A204.1 (cell line): ENCODE measurements around the gene ARHGAP26.

Experiments used
- FAIRE-seq: peaks from 2 replicates; lab custom pipeline; 2012; peaks lifted over from hg19 to GRCh38; lab: Jason Lieb, UNC

ARHGAP26 gene

DNA sequence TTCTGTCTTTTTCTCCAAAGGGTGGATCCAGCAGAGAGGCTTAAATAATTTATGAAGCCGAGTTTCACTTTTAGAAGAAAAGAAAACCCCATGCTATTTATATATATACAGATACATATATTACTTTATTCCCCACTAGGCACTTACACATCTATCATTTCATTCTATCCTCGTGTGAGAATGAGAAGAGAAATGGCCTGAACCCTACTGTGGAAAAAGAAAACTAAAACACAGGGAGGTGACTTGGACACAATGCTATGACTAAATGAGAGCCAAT, 438.1 kb downstream of the ARHGAP26 start:
- FAIRE-seq: no peak

DNA sequence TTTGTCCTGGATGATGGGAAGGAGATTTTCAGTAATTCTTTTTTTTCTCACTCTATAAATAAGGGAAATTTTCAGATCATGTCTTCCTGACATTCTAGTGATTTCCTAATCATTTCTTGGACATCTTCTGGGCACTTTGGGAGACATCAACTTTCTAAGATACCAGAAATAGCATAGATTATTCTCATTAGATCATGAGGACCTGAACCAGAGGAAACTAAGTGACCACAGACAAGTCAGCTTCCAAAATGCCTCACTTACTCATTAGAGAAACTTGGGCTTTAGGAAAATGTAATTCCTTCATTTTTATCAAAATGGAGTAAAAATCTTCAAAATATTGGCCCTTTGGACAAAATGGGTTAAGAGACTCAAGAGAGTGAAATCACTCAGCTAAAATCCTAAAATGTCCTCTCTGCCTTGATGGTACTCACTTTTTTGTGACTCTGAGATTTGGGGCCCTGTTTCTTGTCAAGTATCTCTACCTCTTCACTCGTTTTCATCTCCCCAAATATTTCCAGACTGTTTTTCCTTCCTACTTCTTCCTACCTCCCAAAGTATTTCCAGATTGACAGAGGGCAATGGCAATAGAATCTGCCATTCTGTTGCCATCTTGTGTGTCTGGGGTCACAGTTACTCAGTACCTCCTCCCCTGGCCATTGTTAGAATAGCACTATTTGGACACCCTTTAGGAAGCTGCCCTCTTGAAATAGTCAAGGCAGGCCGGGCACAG, 438.8 kb downstream of the ARHGAP26 start:
- no peak for FAIRE-seq

- FAIRE-seq: no peak
Measured at GRCh38 chr5:143209881-143210395, 439.8 kb downstream of the ARHGAP26 start.

GRCh38 chr5:143210576-143210975, 440.4 kb downstream of the ARHGAP26 start:
- no peak for FAIRE-seq

DNA sequence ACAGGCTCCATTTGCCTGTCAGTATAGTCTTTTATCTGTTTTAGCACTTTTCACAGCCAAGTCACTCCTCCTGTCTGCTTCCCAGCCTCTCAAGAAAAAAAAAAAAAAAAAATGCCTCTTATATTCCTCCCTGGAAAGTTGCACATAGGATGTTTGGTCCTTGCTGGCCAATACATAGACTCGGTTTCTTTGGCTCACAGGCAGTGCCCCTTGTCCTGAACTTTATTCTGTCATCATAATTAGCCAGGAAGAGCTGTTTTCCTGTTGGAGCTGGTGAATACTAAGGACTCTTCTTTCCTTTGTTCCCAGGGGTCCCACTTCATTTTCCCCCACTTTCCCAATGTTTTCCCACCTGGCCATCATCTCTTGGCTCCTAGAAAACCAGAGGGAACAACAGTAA, 442.1 kb downstream of the ARHGAP26 start:
- no peak for FAIRE-seq

GRCh38 chr5:143213231-143213850, 443.2 kb downstream of the ARHGAP26 start:
- no peak for FAIRE-seq

GRCh38 chr5:143213851-143214363, 443.7 kb downstream of the ARHGAP26 start:
- FAIRE-seq: no peak

- FAIRE-seq: no peak
Measured at GRCh38 chr5:143214458-143214857, 444.3 kb downstream of the ARHGAP26 start.

- FAIRE-seq: no peak
Measured at GRCh38 chr5:143214890-143215289, 444.7 kb downstream of the ARHGAP26 start.

- no peak for FAIRE-seq
Measured at GRCh38 chr5:143215690-143216089, 445.5 kb downstream of the ARHGAP26 start.

DNA sequence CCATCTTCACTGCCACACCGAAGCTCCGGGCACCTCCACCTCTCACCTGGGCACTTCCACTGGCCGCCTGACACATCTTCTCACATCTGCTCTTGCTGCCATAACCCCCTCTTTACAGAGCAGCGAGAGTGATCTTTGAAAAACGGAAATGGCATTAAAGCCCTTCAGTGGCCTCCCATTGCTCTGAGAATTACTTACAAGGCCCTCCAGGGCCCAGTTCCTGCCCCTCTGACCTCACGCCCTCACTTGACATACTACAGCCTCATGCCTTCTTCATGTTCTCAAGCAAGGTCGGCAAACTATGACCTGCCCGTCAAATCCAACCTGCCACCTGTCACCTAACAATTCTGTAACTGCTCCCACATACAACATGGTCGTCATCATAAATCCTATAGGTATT, 446.0 kb downstream of the ARHGAP26 start:
- no peak for FAIRE-seq

DNA sequence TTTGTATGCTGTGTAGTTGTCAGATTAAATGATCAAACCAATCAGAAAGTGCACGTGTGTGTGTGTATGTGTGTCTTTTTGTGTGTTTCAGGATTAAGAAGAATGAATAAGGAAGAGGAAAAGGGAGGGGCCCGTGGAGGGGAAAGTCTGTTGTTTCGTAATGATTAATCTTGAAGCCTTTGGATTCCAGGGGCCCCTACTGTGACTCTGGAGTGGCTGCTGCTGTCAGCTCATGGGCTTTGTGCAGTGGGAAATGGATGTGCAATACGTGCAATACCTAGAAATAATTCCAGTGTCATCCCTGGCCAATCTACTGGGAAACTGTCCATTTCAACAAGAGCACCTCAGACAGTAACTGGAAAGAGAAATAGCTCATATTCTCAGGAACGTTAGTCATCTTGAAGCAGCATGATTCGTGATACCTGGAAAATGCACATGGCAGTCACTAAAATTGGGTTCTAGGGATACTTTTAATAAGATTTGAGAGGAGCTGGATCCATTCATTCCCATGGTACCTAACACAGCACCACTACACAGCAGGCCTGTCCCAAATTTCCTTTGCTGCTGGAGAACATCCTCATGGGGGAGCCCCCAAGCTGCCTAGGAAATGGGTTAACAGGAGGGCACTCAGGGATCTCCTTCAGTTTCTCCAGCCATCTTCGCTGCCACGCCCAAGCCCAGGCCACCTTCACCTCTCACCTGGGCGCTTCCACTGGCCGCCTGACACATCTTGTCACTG, 447.1 kb downstream of the ARHGAP26 start:
- FAIRE-seq: no peak

DNA sequence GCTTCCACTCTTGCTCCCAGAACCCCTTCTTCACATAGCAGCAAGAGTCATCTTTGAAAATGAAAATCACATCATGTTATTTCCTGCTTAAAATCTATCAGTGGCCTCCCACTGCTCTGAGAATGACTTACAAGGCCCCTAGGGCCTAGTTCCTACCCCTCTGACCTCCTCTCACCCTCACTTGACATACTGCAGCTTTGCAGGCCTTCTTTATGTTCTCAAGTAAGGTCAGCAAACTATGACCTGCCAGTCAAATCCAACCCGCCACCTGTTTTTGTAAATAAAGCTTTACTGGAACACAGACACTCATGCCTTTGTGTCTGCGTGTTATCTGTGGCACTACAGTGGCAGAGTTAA, 447.6 kb downstream of the ARHGAP26 start:
- FAIRE-seq: no peak

DNA sequence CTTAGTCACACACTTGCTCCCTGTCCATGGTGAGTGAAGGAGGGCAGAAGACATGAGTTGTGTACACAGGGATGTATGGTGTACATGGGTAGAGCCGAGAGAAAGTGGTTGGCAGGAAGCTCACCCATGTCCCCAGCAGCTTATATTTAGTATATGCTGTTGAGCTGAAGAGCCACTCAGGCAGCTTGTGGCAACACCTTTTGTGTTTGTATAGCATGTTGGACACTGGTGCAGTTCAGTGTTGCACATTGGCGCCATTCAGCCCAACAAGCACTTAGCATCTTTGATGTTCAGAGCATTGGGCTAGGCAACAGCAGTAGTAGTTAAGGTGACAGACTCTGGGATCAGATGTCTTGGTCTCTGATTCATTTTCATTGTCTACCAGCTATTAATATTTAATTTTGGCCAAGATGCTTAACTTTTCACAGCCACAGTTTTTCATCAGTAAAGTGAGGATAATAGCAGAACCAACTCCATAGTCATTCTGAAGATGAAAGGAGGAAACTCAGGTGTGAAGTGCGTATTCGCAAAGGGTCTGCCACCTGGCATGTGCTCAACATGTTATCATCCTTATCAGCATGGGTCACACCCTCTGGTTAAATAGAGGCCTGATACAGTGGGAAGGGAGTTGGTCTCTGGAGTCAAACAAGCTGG, 448.5 kb downstream of the ARHGAP26 start:
- FAIRE-seq: no peak

GRCh38 chr5:143219696-143220095, 449.5 kb downstream of the ARHGAP26 start:
- FAIRE-seq: no peak

DNA sequence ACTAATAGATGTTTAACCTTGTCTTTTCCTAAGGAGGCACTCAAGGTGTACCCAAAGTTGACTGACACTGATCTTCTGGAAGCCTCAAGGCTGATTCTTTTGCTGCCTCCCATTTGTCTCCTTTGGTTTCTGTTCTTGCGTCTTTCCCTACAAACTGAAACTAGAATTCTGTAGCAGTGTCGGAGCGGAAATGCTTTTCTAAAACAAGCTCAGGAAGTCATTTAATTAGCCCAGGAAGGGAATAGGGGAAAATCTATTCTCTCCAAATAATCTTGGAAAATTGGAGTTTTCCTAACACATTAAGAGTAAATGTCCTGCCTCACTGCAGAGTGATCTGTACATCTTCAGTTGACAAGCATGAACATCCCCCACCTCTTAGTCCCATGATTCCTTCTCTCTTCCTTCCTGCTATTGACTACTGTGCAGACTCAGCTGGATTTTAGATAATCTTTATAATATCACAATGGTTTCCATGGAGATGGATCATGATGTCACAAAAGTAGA, 450.6 kb downstream of the ARHGAP26 start:
- FAIRE-seq: no peak

DNA sequence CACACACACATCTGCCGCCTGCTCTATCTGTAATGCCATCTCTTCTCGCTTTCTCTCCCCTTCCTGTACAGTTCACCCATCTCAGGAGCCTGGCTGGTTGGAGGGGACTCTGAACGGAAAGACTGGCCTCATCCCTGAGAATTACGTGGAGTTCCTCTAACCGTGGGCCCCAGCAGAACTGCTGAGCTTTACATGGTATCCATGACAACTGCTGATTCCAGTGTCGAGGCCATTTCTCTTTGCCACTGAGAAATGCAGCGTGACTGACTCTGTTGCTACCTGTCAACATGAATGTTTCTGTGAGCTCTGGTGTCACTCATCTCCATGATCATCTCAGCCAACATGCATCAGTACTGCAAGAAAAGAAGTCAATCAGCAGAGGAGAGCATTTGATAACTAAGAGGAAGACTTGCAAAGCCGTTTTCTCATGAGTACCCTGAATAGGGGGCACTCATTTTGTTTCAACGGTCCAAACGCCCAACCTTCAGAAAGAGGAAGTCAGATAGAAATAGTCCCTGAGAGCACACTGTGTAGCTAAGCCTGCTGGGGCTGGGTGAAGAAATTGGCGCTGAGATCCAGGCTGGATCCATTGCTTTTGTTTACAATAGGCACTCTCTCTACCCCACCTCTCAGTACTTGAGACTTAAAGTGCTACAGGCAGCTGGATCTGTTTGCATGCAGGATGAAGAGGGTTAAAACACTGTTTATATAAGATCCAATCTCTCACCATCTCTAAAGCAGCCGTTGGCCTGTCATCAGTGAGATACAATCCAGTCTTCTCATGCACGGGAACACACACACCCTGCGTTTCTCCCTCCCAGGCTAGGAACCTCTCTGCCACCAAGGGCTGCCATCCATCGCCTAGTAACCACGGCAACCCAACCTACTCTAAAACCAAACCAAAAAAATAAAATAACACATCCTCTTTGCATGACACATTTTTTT, 452.4 kb downstream of the ARHGAP26 start:
- no peak for FAIRE-seq

DNA sequence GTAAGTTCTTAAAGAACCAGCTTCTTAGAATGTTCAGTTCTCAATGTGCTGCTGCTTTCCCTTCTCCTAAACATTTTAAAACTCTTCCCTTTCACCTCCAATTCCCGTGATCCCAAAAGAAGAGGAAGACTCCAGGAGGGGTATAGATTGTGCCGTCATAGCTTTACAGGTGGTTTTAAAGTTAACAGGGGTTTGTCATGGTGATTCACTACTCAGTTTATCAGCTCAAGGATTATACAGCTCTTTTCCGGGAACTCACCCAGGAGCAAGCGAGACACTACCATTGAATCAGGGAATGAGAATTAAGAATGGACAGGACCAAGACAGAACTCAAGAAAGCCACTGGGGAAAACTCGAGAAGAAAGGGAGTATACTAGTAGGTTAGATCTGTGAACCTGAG, 454.5 kb downstream of the ARHGAP26 start:
- no peak for FAIRE-seq

- FAIRE-seq: no peak
Measured at GRCh38 chr5:143225511-143225910, 455.3 kb downstream of the ARHGAP26 start.

GRCh38 chr5:143226361-143226760, 456.2 kb downstream of the ARHGAP26 start:
- no peak for FAIRE-seq

DNA sequence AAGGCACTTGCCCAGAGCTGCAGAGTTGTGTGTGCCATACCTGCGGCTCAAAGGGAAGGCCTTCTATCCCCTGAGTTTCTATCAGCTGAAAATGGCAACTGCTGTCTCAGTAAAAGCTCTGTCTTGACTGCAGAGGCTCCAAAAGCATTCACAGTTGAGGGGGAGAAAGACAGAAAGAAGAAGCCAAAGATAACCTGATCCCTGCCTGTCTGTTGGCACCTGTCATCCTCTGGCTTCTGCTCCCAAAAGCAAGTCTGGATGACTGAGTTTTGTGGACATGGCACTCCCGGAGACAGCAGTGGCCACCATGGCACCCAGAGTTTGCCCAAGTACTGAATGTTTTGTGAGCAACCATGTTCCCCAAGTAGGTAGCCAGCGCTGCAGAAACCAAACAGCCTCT, 456.7 kb downstream of the ARHGAP26 start:
- FAIRE-seq: no peak
